ENCODE data around the gene HTD2.

HTD2 gene

DNA sequence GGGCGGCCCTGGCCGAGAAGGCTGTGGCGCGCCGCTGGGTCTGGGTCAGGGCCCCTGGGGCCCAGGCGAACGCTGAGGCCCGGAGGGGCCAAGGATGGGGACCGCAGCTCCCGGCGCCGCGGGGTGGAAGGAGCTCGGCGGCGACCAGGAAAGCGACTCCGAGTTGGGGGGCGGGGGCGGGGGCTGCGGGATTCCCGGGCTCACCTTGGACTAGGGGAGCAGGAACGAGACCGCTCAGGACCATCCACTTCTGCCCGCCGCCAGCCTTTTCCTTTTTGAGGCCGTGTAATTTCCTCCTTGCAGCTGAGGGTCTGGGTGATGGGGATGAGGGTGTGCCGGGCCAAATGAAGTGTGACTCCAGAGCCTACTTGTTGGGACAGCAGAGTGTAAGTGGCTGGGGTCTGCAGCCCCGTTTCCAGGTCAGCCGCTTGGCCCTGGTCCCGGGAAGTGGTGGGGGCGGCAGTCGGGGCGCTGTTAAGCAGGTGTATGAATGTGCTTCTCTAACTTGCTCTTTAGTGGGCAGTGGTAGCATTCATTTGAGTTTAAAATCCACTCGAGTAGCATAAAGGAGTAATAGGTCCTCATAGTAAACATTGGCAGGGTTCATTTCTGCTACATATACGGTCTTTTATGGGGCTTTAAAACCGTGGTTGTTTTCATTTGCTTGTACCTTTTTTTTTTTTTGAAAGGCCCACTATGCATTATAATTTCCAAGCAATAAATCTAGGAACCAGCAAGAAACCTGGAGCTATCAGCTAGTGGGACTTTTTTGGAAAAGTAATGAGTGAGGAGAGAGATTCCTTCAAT, 27.1 kb downstream of the HTD2 start:
- no peak for TF ChIP-seq EZH2phosphoT487 (IDR thresholded peaks at IDR 0.05; ENCODE audit: low read length)
- TF ChIP-seq, protein P1, sequence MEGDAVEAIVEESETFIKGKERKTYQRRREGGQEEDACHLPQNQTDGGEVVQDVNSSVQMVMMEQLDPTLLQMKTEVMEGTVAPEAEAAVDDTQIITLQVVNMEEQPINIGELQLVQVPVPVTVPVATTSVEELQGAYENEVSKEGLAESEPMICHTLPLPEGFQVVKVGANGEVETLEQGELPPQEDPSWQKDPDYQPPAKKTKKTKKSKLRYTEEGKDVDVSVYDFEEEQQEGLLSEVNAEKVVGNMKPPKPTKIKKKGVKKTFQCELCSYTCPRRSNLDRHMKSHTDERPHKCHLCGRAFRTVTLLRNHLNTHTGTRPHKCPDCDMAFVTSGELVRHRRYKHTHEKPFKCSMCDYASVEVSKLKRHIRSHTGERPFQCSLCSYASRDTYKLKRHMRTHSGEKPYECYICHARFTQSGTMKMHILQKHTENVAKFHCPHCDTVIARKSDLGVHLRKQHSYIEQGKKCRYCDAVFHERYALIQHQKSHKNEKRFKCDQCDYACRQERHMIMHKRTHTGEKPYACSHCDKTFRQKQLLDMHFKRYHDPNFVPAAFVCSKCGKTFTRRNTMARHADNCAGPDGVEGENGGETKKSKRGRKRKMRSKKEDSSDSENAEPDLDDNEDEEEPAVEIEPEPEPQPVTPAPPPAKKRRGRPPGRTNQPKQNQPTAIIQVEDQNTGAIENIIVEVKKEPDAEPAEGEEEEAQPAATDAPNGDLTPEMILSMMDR (IDR thresholded peaks at IDR 0.05; ENCODE audit: low read length): peak; percentile 24; the same call in 1 of the 2 replicates
- H3K9me3 ChIP-seq (replicated peaks; ENCODE audit: insufficient read depth, low read length): no peaks in the 10 kb centered on the region
- peak overlapping the region; percentile 93 for H2AFZ ChIP-seq (ENCODE audit: low read length)
- no peaks in the 10 kb centered on the region for H3F3A ChIP-seq (ENCODE audit: insufficient read depth, low read length)
- no peak overlapping the region for H3K27ac ChIP-seq (ENCODE audit: low read length)
- peaks cover 6% of the 10 kb centered on the region; the same call in 1 of the 2 replicates for H3K4me1 ChIP-seq (ENCODE audit: low read length)
- no peaks in the 10 kb centered on the region for H3K27me3 ChIP-seq (replicated peaks; ENCODE audit: insufficient read depth, low read length)
- H3K79me2 ChIP-seq (ENCODE audit: low read length): peaks cover 19% of the 10 kb centered on the region
- H3K9me2 ChIP-seq (replicated peaks; ENCODE audit: insufficient read depth, low read length): no peaks in the 10 kb centered on the region
- no peaks in the 10 kb centered on the region for H3K36me3 ChIP-seq (replicated peaks; ENCODE audit: insufficient read depth, low read length)
- H3K4me2 ChIP-seq (ENCODE audit: low read depth, low read length): peak overlapping the region; percentile 94
- no peaks in the 10 kb centered on the region for H4K20me1 ChIP-seq (ENCODE audit: insufficient read depth, low read length)
- H3K4me3 ChIP-seq (ENCODE audit: low read length): peak overlapping the region; percentile 89
- H3K9ac ChIP-seq (ENCODE audit: low read length): peak overlapping the region; percentile 58; the same call in 1 of the 2 replicates
- peak; percentile 46 for DNase-seq

DNA sequence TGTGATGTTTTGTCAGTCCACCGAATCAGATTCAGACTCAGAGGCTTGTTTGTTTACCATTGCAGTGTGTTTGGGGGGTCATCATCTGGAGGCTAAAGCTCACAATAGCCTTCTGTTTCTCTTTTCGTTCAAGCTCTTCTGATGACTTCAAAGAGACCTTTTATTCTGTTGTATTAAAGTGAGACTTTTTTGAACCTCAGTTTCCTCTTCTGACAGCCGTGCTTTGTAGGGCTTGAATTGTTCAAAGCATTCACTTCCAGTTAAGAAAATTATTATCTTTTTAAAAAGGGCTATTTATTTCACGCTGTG, 27.6 kb downstream of the HTD2 start:
- Histone ChIP-seq H3K9me2 (replicated peaks; ENCODE audit: insufficient read depth, low read length) (no peaks in the 10 kb centered on the region), H3F3A (ENCODE audit: insufficient read depth, low read length) (no peaks in the 10 kb centered on the region), H3K36me3 (replicated peaks; ENCODE audit: insufficient read depth, low read length) (no peaks in the 10 kb centered on the region), H3K79me2 (ENCODE audit: low read length) (peaks cover 19% of the 10 kb centered on the region), H3K4me3 (ENCODE audit: low read length) (peak overlapping the region; percentile 89), H3K4me1 (ENCODE audit: low read length) (peaks cover 6% of the 10 kb centered on the region; the same call in 1 of the 2 replicates), H3K27ac (ENCODE audit: low read length) (no peak overlapping the region), H3K9ac (ENCODE audit: low read length) (peak overlapping the region; percentile 58; the same call in 1 of the 2 replicates), H3K27me3 (replicated peaks; ENCODE audit: insufficient read depth, low read length) (no peaks in the 10 kb centered on the region), H4K20me1 (ENCODE audit: insufficient read depth, low read length) (no peaks in the 10 kb centered on the region), H2AFZ (ENCODE audit: low read length) (0 out of 2 replicates have a peak overlapping the region, but pooled peaks have one; percentile 93), H3K4me2 (ENCODE audit: low read depth, low read length) (peak overlapping the region; percentile 94), H3K9me3 (replicated peaks; ENCODE audit: insufficient read depth, low read length) (no peaks in the 10 kb centered on the region)
- TF ChIP-seq EZH2 (optimal IDR thresholded peaks at IDR 0.05; ENCODE audit: low read depth, low read length): no peak
- no peak for DNase-seq

DNA sequence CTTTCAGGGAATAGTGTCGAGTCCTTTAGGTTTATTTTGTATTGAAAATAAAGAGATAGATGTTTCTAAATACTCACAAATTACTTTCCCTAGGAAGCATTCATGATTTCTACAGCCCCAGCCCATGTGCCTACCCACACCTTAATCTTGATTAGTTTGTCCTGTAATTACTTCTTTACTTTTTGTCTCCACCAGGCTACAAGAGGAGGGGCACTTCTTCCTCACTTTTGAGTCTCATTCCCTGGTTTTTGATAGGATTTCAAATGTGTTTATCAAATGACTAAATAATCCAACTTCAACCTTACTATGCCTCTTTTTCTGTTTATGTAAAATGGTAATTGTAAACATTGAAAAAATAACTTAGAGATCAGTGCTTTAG, 28.2 kb downstream of the HTD2 start:
- TF ChIP-seq, protein P1 (IDR thresholded peaks at IDR 0.05; ENCODE audit: low read length): no peak
- TF ChIP-seq EZH2phosphoT487 (IDR thresholded peaks at IDR 0.05; ENCODE audit: low read length): no peak
- no peak for TF ChIP-seq EZH2 (optimal IDR thresholded peaks at IDR 0.05; ENCODE audit: low read depth, low read length)
- H3K9ac ChIP-seq (ENCODE audit: low read length): no peak overlapping the region
- H3K4me2 ChIP-seq (ENCODE audit: low read depth, low read length): 0 out of 2 replicates have a peak overlapping the region, but pooled peaks have one; percentile 94
- H3K9me2 ChIP-seq (replicated peaks; ENCODE audit: insufficient read depth, low read length): no peaks in the 10 kb centered on the region
- H3K4me1 ChIP-seq (ENCODE audit: low read length): peaks cover 6% of the 10 kb centered on the region; the same call in 1 of the 2 replicates
- no peaks in the 10 kb centered on the region for H3F3A ChIP-seq (ENCODE audit: insufficient read depth, low read length)
- H3K36me3 ChIP-seq (replicated peaks; ENCODE audit: insufficient read depth, low read length): no peaks in the 10 kb centered on the region
- H3K9me3 ChIP-seq (replicated peaks; ENCODE audit: insufficient read depth, low read length): no peaks in the 10 kb centered on the region
- DNase-seq: no peak
- peaks cover 19% of the 10 kb centered on the region for H3K79me2 ChIP-seq (ENCODE audit: low read length)
- no peaks in the 10 kb centered on the region for H3K27me3 ChIP-seq (replicated peaks; ENCODE audit: insufficient read depth, low read length)
- H3K27ac ChIP-seq (ENCODE audit: low read length): no peak overlapping the region
- no peaks in the 10 kb centered on the region for H4K20me1 ChIP-seq (ENCODE audit: insufficient read depth, low read length)
- H2AFZ ChIP-seq (ENCODE audit: low read length): no peak overlapping the region
- H3K4me3 ChIP-seq (ENCODE audit: low read length): no peak overlapping the region

DNA sequence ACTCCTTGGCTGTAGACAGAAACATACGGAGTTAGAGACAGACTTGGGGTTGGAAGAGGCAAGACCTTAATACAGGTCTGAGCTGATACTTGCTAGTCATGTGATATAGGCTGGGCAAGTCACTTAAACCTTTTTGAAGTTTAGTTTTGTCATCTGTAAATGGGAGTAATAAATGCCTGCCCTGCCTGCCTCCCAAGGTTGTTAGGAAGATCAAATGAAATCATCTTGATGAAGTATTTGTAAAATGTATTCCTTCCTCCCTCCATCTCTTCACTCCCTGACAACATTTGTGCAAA, 29.3 kb downstream of the HTD2 start:
- no peak overlapping the region for H3K9ac ChIP-seq (ENCODE audit: low read length)

More for the DNA sequence above, 29.3 kb downstream of the HTD2 start:
- TF ChIP-seq, protein P1 (IDR thresholded peaks at IDR 0.05; ENCODE audit: low read length): no peak
- TF ChIP-seq EZH2phosphoT487 (IDR thresholded peaks at IDR 0.05; ENCODE audit: low read length) (no peak), EZH2 (optimal IDR thresholded peaks at IDR 0.05; ENCODE audit: low read depth, low read length) (no peak)
- no peak overlapping the region for H3K27ac ChIP-seq (ENCODE audit: low read length)
- no peaks in the 10 kb centered on the region for H4K20me1 ChIP-seq (ENCODE audit: insufficient read depth, low read length)
- H3K9me2 ChIP-seq (replicated peaks; ENCODE audit: insufficient read depth, low read length): no peaks in the 10 kb centered on the region
- H3K27me3 ChIP-seq (replicated peaks; ENCODE audit: insufficient read depth, low read length): no peaks in the 10 kb centered on the region
- DNase-seq: no peak
- H3K79me2 ChIP-seq (ENCODE audit: low read length): peaks cover 19% of the 10 kb centered on the region
- peaks cover 6% of the 10 kb centered on the region; the same call in 1 of the 2 replicates for H3K4me1 ChIP-seq (ENCODE audit: low read length)
- no peak overlapping the region for H3K4me3 ChIP-seq (ENCODE audit: low read length)
- no peaks in the 10 kb centered on the region for H3F3A ChIP-seq (ENCODE audit: insufficient read depth, low read length)
- H2AFZ ChIP-seq (ENCODE audit: low read length): no peak overlapping the region
- H3K4me2 ChIP-seq (ENCODE audit: low read depth, low read length): no peak overlapping the region
- no peaks in the 10 kb centered on the region for H3K36me3 ChIP-seq (replicated peaks; ENCODE audit: insufficient read depth, low read length)
- H3K9me3 ChIP-seq (replicated peaks; ENCODE audit: insufficient read depth, low read length): no peaks in the 10 kb centered on the region
